H9 (cell line): ENCODE results near the gene DNAI1. TPM values are rescaled to one million over a fixed set of nuclear protein-coding genes. Genes with fewer than 3 reads are reported as not detected.

ENCODE experiments used
- DNase-seq: peaks from one replicate; pipeline ENCODE4 v3.0.0-alpha.2; 2017
- H2AFZ ChIP-seq: one replicate; pipeline ENCODE4 v1.6.1; 2013; ENCODE audit warnings: mild to moderate bottlenecking, low read length, control low read depth, moderate library complexity
- H2AK5ac ChIP-seq: 2 replicates; pipeline ENCODE4 v1.6.1; 2013; ENCODE audit warnings: low read length, control low read depth, mixed read lengths; ENCODE audit not compliant: insufficient read length
- H2BK120ac ChIP-seq: one replicate; pipeline ENCODE4 v1.6.1; 2013; ENCODE audit warnings: low read depth, mild to moderate bottlenecking, low read length, control low read depth, inconsistent platforms; ENCODE audit not compliant: poor library complexity, severe bottlenecking
- H2BK12ac ChIP-seq: 2 replicates; pipeline ENCODE4 v1.6.1; 2013; ENCODE audit warnings: low read length, control low read depth, mixed read lengths, low read depth; ENCODE audit not compliant: insufficient read length
- H2BK15ac ChIP-seq: 2 replicates; pipeline ENCODE4 v1.6.1; 2013; ENCODE audit warnings: low read depth, low read length, control low read depth
- H2BK20ac ChIP-seq: one replicate; pipeline ENCODE4 v1.6.1; 2013; ENCODE audit warnings: low read depth, mild to moderate bottlenecking, low read length, control low read depth, inconsistent platforms; ENCODE audit not compliant: poor library complexity, severe bottlenecking
- H2BK5ac ChIP-seq: 2 replicates; pipeline ENCODE4 v1.6.1; 2013; ENCODE audit warnings: low read length, control low read depth, mixed read lengths; ENCODE audit not compliant: insufficient read length
- H3K14ac ChIP-seq: 2 replicates; pipeline ENCODE4 v1.6.1; 2013; ENCODE audit warnings: low read length, control low read depth; ENCODE audit not compliant: insufficient read depth
- H3K18ac ChIP-seq: 2 replicates; pipeline ENCODE4 v1.6.1; 2013; ENCODE audit warnings: low read depth, mild to moderate bottlenecking, mixed read lengths, low read length, control low read depth; ENCODE audit not compliant: insufficient read length
- H3K23ac ChIP-seq: 2 replicates; pipeline ENCODE4 v1.6.1; 2013; ENCODE audit warnings: low read length, control low read depth, mixed read lengths, low read depth; ENCODE audit not compliant: insufficient read length
- H3K23me2 ChIP-seq: 2 replicates; pipeline ENCODE4 v1.6.1; 2013; ENCODE audit warnings: low read depth, mild to moderate bottlenecking, mixed read lengths, low read length, control low read depth; ENCODE audit not compliant: insufficient read length, poor library complexity, severe bottlenecking
- H3K27ac ChIP-seq: 2 replicates; pipeline ENCODE4 v1.5.1; 2013; ENCODE audit warnings: low read length, control low read depth, mixed read lengths, low read depth; ENCODE audit not compliant: insufficient read length
- H3K27me3 ChIP-seq: 2 replicates; pipeline ENCODE4 v1.6.1; 2013; ENCODE audit warnings: low read length, control low read depth, inconsistent platforms; ENCODE audit not compliant: insufficient read depth
- H3K4ac ChIP-seq: 2 replicates; pipeline ENCODE4 v1.6.1; 2013; ENCODE audit warnings: low read depth, mild to moderate bottlenecking, control low read depth, inconsistent platforms, low read length, moderate library complexity
- H3K4me1 ChIP-seq: 2 replicates; pipeline ENCODE4 v1.6.1; 2013; ENCODE audit warnings: low read length, control low read depth, inconsistent platforms; ENCODE audit not compliant: insufficient read depth
- H3K4me2 ChIP-seq: 2 replicates; pipeline ENCODE4 v1.6.1; 2013; ENCODE audit warnings: low read length, control low read depth, mixed read lengths; ENCODE audit not compliant: insufficient read length, insufficient read depth
- H3K56ac ChIP-seq: 2 replicates; pipeline ENCODE4 v1.6.1; 2013; ENCODE audit warnings: low read depth, mild to moderate bottlenecking, mixed read lengths, low read length, control low read depth; ENCODE audit not compliant: insufficient read length
- H3K79me1 ChIP-seq: 2 replicates; pipeline ENCODE4 v1.6.1; 2013; ENCODE audit warnings: low read depth, mild to moderate bottlenecking, moderate library complexity, low read length, control low read depth, inconsistent platforms; ENCODE audit not compliant: insufficient read depth, poor library complexity, severe bottlenecking
- H3K79me2 ChIP-seq: 2 replicates; pipeline ENCODE4 v1.6.1; 2013; ENCODE audit warnings: low read length, control low read depth, inconsistent platforms; ENCODE audit not compliant: insufficient read depth
- H3K9ac ChIP-seq: 2 replicates; pipeline ENCODE4 v1.6.1; 2013; ENCODE audit warnings: low read length, control low read depth, mixed read lengths; ENCODE audit not compliant: insufficient read length; ENCODE audit errors: extremely low read depth
- H3K9me3 ChIP-seq: one replicate; pipeline ENCODE4 v1.6.1; 2013; ENCODE audit warnings: low read depth, low read length, inconsistent platforms; ENCODE audit not compliant: control insufficient read depth
- H3T11ph ChIP-seq: one replicate; pipeline ENCODE4 v1.6.1; 2013; ENCODE audit warnings: mild to moderate bottlenecking, low read length, control low read depth, inconsistent platforms
- H4K20me1 ChIP-seq: one replicate; pipeline ENCODE4 v1.6.1; 2013; ENCODE audit not compliant: control insufficient read depth, insufficient read length, insufficient read depth
- H4K5ac ChIP-seq: 2 replicates; pipeline ENCODE4 v1.6.1; 2013; ENCODE audit warnings: low read depth, mild to moderate bottlenecking, mixed read lengths, low read length, control low read depth; ENCODE audit not compliant: insufficient read length
- H4K8ac ChIP-seq: replicated peaks from 2 replicates; pipeline ENCODE4 v1.6.1; 2013; ENCODE audit warnings: low read length, control low read depth, mixed read lengths, low read depth; ENCODE audit not compliant: insufficient read length
- H4K91ac ChIP-seq: 2 replicates; pipeline ENCODE4 v1.6.1; 2013; ENCODE audit warnings: low read depth, mild to moderate bottlenecking, moderate library complexity, mixed read lengths, low read length, control low read depth; ENCODE audit not compliant: insufficient read length
- H3K27ac Mint-ChIP-seq, 3 experiments: 2 replicates in 2 of 3; 3 replicates in 1 of 3; pipeline ENCODE4 v1.8.0; 2020 to 2021; ENCODE audit warnings: mixed read lengths in 3 of 3, mild to moderate bottlenecking in 1 of 3, moderate library complexity in 1 of 3
- H3K27me3 Mint-ChIP-seq: 2 replicates; pipeline ENCODE4 v1.8.0; 2021; ENCODE audit warnings: low read depth, mild to moderate bottlenecking, moderate library complexity, mixed read lengths
- H3K36me3 Mint-ChIP-seq, 3 experiments: 2 replicates in 2 of 3; 3 replicates in 1 of 3; pipeline ENCODE4 v1.8.0; 2020 to 2021; ENCODE audit warnings: low read depth in 3 of 3, mixed read lengths in 3 of 3; ENCODE audit not compliant: insufficient read depth in 1 of 3
- H3K4me1 Mint-ChIP-seq, 2 experiments: 2 replicates each; pipeline ENCODE4 v1.8.0; 2020; ENCODE audit warnings: mixed read lengths in 2 of 2
- H3K4me3 Mint-ChIP-seq, 2 experiments: 2 replicates in 1 of 2; 3 replicates in 1 of 2; pipeline ENCODE4 v1.8.0; 2020 to 2021; ENCODE audit warnings: mild to moderate bottlenecking in 2 of 2, mixed read lengths in 2 of 2, moderate library complexity in 1 of 2
- H3K9me3 Mint-ChIP-seq, 2 experiments: 2 replicates in 1 of 2; 3 replicates in 1 of 2; pipeline ENCODE4 v1.8.0; 2020; ENCODE audit warnings: mild to moderate bottlenecking in 2 of 2, mixed read lengths in 2 of 2, moderate library complexity in 1 of 2
- WGBS: extraction: QIAGEN DNeasy Blood & Tissue Kit; methylation state at CpG from one replicate; pipeline ENCODE4 v1.1.7; 2013; ENCODE audit warnings: missing lambda C conversion rate, low lambda C conversion rate, mixed read lengths; ENCODE audit not compliant: insufficient read length; ENCODE audit errors: extremely low coverage; 5-methylcytosine and 5-hydroxymethylcytosine counted together
- total RNA-seq: library from RNA; stranded (reverse); gene quantifications from 2 replicates; pipeline ENCODE4 v1.2.1, GENCODE V29; 2021
- TF ChIP-seq, protein P1 (sequence below): fragments of 200-600 bp; sonication (generic); conservative IDR thresholded peaks from 3 replicates; pipeline ENCODE4 v1.8.0; 2021; ENCODE audit warnings: antibody characterized with exemption, mild to moderate bottlenecking

Gene DNAI1
- total RNA-seq, 1 experiment from 2014 or later = 0.22 TPM

DNA sequence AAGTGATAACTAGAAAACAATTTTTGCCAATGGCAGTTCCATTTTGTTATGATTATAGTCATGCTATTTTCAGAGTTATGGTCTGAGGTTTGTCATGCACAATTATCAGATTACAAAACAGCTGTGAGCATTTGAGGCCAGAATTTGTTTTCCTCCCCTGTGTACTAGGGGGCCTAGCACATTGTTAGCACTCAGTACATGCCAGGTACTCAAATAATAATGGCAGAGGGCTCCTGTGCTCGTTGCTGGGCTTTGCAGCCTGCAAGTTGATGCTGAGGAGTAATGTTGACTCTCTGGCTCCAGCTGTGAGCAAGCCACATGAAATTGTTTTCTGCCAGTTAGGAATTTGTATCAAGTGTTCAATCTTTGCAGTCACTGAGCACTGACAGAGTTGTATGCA lies 6.9 kb downstream of the DNAI1 start:
- no CpG with 5 or more reads among the region's 1 CpG for WGBS
- TF ChIP-seq, protein P1, sequence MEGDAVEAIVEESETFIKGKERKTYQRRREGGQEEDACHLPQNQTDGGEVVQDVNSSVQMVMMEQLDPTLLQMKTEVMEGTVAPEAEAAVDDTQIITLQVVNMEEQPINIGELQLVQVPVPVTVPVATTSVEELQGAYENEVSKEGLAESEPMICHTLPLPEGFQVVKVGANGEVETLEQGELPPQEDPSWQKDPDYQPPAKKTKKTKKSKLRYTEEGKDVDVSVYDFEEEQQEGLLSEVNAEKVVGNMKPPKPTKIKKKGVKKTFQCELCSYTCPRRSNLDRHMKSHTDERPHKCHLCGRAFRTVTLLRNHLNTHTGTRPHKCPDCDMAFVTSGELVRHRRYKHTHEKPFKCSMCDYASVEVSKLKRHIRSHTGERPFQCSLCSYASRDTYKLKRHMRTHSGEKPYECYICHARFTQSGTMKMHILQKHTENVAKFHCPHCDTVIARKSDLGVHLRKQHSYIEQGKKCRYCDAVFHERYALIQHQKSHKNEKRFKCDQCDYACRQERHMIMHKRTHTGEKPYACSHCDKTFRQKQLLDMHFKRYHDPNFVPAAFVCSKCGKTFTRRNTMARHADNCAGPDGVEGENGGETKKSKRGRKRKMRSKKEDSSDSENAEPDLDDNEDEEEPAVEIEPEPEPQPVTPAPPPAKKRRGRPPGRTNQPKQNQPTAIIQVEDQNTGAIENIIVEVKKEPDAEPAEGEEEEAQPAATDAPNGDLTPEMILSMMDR = no peak
- Mint-ChIP-seq H3K27me3 (peaks cover 10% of the 10 kb centered on the region), H3K27ac (no peak overlapping the region), H3K36me3 (no peaks in the 10 kb centered on the region; a peak in 1 of 7 replicates), H3K4me3 (no peak overlapping the region), H3K4me1 (peaks cover 6 to 7% of the 10 kb centered on the region in 2 experiments; a peak in 3 of 4 replicates), H3K9me3 (no peaks in the 10 kb centered on the region)
- Histone ChIP-seq H2BK15ac (no peak overlapping the region), H4K5ac (no peak overlapping the region), H2BK5ac (no peak overlapping the region), H3K23ac (no peak overlapping the region), H3K79me1 (no peaks in the 10 kb centered on the region), H2BK12ac (no peak overlapping the region), H2BK120ac (no peak overlapping the region), H3K56ac (no peak overlapping the region), H3T11ph (no peak overlapping the region), H4K20me1 (no peaks in the 10 kb centered on the region), H3K4me1 (0 out of 2 replicates have a peak, but pooled peaks cover 2% of the 10 kb centered on the region), H3K4me2 (no peak overlapping the region), H4K91ac (no peak overlapping the region), H2AK5ac (no peak overlapping the region), H2BK20ac (no peak overlapping the region), H3K27me3 (no peaks in the 10 kb centered on the region), H3K14ac (no peak overlapping the region), H3K79me2 (no peaks in the 10 kb centered on the region), H3K9me3 (no peaks in the 10 kb centered on the region), H3K18ac (no peak overlapping the region), H3K9ac (no peak overlapping the region), H3K4ac (no peak overlapping the region), H2AFZ (no peak overlapping the region), H3K27ac (no peak overlapping the region), H3K23me2 (no peaks in the 10 kb centered on the region), H4K8ac (no peak overlapping the region)
- DNase-seq = no peak
